HG03103 (cell line): ENCODE measurements around the gene ROR1.
"Not testable (repeated sequence)": the region's sequence is repeated elsewhere in the genome, so short reads cannot be mapped to it uniquely, and the experiment has no call there.

ENCODE experiments used
- ATAC-seq: cut with Tn5 transposase; IDR thresholded peaks from one replicate; pipeline ENCODE4 v1.9.1; 2021; ENCODE audit warnings: low read depth; ENCODE audit not compliant: unreplicated experiment

The ROR1 gene

DNA sequence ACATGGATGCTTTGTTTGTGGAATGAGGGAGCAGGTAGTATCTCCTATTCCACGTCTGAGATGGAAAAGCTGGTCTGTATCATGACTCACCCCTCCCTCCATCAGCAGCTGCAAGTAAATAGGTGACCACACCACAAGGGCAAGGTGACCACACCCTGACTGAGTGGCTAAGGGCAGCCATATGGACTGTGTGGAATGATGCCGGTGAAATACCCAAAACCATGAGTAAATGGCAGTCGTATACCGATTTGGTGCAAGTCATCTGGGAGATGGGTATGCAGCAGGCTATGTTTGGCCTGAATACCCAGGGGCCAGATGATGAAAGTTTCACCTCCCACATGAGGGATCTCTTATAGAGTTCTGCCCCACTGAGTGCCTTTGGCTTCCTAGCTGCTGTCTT is 413.8 kb downstream of the ROR1 start:
- ATAC-seq = no peak

DNA sequence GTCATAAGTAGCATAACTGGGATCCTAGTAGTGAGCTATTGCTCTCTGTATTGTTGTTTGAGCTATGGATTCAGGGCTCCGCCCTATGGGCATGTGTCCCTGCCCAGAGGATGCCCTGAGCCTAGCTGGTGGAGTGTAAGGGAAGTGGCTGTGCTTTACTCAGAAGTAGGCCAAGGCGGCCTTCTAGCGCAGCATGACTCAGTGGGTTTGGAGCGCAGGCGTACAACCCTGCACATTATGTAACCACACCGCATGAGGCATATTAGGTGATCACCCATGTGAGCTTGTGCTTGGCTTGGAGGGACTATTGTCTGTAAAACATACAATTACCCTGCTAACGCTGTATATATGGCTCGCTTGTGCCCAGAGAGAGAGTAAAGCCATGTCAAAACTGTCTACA is 418.5 kb downstream of the ROR1 start:
- no peak for ATAC-seq

DNA sequence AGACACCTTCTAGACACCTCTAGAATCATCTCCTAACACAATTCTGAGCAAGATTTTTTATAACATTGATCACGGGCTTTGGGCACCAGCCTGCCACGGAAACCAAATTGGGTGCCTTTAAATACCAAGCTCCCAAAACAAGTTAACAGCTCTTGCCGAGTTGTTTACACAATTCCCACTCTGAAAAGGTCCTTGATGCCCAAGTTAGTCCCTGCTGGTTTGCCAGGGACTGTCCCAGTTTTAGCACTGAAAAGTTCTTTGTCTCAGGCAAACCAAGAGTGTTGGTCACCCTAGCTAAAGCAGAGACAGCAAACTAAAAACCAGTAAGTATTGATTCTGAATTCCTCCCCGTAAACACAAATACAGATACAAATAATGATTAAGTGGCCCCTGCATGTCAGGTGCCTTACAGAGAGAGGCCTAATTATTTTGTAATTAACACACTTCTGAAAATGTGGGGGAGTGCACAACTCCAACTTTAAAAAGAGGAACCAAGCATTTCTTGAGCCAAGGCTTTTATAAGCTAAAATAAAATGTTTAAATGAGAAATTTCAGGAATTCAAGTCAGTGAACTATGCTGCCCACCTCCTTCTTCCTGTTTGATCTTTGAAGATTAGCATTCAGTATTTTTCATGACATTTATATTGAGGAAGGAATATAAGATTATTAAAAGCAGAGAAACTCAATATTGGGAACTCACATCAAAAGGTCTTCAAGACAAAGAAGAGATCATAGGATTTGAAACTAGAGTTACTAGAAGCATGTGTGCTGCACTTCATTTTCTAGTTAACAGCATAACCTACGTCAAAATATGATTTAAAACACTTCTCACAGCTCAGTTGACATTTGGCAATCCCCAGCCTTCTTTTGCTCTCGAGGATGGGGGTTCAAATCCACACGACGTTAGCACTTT is 420.6 kb downstream of the ROR1 start:
- no peak for ATAC-seq

- no peak for ATAC-seq
These were observed 421.2 kb downstream of the ROR1 start for GRCh38 chr1:64195081-64195395.

DNA sequence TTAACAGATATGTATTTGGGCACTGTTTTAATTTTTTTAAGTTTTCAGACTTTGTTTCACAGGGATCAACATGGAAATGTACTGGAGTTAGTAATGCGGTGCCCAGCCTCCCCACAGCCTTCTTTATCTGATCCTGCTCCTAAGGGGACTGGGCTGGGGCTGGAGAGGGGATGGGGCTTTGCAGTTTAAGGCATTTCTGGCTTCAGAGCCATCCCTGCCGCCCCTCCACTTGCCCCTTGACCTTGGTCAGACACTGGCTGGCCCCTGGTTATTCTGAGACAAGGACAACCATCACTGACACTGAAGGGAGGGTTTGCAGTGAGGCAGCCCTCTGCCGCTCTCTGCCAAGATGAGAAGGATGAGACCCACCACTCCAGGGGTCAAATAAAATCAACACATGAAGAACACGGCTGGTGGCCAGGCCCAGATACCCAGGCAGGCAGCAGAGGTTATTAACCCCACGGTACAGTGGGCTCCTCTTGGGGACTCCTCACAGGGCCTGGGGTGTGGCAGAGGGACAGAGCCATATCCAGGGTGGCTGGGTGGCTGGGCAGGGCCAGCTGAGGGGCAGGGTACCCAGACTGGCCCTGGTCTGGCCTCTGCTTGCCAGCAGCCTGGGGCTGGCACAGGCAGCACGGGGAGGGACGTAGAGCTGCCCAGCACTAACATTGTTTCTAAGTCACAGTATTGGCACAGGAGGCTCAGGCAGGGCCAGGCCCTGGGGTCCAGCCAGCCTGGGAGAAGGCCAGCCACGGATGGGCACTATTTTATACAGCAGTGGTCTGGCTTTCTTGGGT is 422.5 kb downstream of the ROR1 start:
- no peak for ATAC-seq

- no peak for ATAC-seq
These were observed 423.3 kb downstream of the ROR1 start for GRCh38 chr1:64197076-64197475.

DNA sequence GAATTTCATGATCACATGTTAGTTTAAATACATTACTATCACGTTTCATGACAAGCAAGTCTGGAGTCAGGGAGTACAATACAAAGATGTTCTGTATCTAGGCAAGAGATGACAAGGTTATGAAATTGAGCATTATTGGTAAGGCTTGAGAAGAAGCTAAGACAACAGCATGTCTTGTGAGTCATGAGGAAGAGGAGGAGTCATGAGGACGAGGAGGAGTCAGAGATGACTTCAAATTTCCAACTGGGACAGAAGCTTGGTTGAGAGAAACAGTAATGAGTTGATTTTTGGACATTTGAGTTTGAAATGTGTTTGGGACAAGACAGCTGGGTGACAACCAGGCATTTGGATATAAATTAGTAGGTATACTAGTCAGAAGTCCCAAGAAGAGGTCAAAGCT is 425.3 kb downstream of the ROR1 start:
- no peak for ATAC-seq

DNA sequence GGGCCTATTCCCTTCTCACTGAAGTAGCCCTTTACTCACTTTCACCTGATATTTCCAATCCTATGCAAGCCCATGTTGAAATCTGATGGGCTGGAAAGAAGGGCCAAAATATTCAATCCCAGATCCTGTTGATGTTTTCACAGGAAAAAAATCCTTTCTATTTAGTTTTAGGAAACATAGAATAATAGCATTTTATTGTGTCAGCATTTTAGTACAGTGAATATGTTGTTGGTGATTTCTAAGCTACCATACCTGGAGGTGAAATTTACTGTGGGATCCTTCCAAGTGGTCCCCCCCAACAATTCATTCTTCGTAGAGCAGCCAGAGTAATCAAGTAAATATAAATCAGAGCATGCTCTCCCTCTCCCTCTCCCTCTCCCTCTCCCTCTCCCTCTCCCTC is 426.2 kb downstream of the ROR1 start:
- ATAC-seq = no peak

- no peak for ATAC-seq
These were observed 429.6 kb downstream of the ROR1 start, which contains the start of gene UBE2U for GRCh38 chr1:64203420-64203819. UBE2U (plus strand) TSS chr1:64203623; CDS start chr1:64204051, 428 bp downstream.

- no peak for ATAC-seq
These were observed 435.4 kb downstream of the ROR1 start for GRCh38 chr1:64209221-64209620.

DNA sequence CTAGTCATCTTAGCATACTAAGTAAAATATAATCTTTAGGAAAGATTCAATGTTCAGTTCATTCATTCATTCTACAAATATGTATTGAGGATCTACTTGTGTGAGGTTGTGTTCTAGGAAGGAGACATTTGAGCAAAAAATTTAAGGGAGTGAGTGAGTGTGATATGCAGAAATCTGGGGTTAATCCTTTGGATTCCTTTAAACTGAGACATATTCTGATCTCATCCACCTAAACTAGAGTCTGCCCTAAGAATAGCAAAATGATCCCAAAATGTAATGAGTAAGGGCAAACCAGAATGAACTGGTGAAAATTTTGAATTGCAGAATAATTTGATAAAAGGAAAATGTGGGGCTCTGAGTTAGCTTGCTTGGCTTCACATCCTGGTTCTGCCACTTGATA is 438.2 kb downstream of the ROR1 start:
- no peak for ATAC-seq

GRCh38 chr1:64215576-64215975 is 441.8 kb downstream of the ROR1 start:
- ATAC-seq = no peak

GRCh38 chr1:64220241-64220640 is 446.4 kb downstream of the ROR1 start:
- no peak for ATAC-seq

DNA sequence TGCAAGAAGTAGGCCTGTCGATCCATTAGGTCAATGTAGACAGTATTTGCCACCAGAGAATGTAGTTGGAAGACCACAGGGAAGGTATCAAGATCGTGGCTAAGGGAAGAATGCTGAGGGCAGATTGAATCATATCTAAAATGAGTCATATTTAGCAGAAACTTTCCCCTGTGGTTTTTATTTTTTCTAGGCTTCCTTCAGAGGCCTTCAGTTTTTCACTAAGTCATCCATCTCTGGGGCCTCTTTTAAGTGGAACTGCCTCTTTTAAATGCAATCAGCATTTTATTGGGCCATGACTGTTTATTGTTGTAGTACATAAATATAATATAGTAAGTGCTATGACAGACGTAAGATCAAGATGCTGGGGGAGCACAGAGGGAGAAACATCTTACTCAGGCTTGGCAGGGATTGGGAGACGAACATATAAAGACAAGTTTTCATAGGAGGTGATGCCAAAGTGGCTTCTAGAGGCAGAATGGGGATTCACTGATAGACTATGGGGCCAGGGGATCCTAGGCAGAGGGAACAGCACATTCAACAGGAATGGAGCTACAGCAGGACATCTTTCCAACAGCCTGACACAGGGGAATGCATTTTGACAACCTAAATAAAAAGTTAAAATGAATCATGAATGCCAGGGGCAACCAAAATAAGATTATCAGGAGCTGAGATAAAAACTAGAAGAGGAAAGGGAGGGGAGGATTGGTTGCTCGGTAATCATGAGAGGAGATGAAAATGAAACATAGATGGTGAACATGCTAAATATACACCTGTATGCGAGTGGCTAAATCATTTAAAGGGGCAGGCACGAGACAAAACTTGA is 449.7 kb downstream of the ROR1 start:
- peak; percentile 66 for ATAC-seq

GRCh38 chr1:64224236-64224635 is 450.4 kb downstream of the ROR1 start:
- ATAC-seq = not testable (repeated sequence)

- no peak for ATAC-seq
These were observed 454.5 kb downstream of the ROR1 start for GRCh38 chr1:64228167-64228957.

DNA sequence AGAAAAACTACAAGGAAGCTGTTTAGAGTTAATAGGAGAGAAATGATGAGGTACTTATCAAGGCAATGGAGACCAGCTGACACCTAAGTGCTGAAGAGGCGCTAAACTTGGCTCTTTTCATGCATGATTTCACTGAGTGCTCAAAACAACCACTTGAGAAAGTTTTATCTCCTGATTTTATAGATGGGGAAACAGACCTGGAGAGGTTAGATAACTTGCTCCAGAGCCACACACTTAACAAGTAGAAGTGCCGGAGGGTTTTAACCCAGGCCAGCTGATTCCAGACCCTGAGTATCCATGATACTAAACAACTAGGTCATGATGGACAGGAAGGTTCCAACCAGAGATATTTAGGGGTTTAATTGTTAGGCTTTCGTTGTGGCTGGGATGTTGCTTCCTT is 455.5 kb downstream of the ROR1 start:
- ATAC-seq = no peak
